Adrenal gland (tissue), 5 donors: ENCODE measurements around the gene UNC79.

ENCODE experiments used
- CTCF ChIP-seq, 6 experiments: fragments of 450-650 bp in 4 of 6; fragments of 200-600 bp in 2 of 6; sonication (generic) in 1 of 6; IDR thresholded peaks; 1 replicate in 5 of 6; 2 replicates in 1 of 6; pipeline versions ENCODE4 v1.5.1 to v1.8.0; 2016 to 2021; ENCODE audit warnings: antibody characterized with exemption in 6 of 6, mild to moderate bottlenecking in 2 of 6, moderate library complexity in 1 of 6
- POLR2A ChIP-seq, 2 donors: fragments of 450-650 bp; IDR thresholded peaks; one replicate each; pipeline ENCODE4 v1.6.1; 2017; ENCODE audit warnings: antibody characterized with exemption in 2 of 2, mild to moderate bottlenecking in 2 of 2, moderate library complexity in 1 of 2
- donor health status: DM: no; HTN: no; CAD: no.

DNA sequence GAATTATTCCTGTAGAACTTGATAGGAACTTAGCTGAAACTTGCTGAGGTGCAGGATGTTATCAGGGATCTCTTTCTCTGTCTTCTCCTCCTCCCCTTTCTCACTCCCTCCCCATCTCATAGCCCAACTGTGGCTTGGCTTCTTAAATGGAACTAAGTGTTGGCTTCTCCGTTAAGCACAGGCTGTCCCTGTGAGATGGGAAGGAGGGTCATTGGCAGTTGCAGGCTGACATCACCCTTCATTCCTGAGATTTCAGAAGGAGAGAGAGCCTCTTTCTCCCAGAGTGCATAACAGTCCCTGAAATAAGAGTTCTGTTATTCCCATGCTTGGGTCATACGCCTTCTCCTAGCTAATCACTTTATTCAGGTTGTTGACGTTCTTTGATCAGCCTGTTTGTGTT, 162.0 kb downstream of the UNC79 start:
- TF ChIP-seq POLR2A (IDR thresholded peaks at IDR 0.05) (no peak), CTCF (IDR thresholded peaks at IDR 0.05) (no peak)
